ENCODE data around the gene PRSS2. TPM values are rescaled to one million over a fixed set of nuclear protein-coding genes. Genes with fewer than 3 reads are reported as not detected.

Gene PRSS2
- total RNA-seq, 1 donor from 2014 or later: not detected

DNA sequence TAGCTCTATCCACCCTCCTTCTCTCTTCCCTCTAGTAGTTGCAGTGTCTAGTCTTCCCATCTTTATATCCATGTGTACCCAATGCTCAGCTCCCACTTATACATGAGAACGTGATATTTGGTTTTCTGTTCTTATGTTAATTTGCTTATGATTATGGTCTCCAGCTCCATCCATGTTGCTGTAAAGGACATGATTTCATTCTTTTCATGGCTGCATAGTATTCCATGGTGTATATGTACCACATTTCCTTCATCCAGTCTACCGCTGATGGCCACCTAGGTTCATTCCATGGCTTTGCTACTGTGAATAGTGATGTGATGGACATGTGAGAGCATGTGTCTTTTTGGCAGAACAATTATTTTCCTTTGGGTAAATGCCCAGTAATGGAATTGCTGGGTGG lies 6.5 kb downstream of the PRSS2 start:
- DNase-seq: no peak
- intact Hi-C loops (cut with micrococcal nuclease): no loop called here
- H3K4me3 ChIP-seq: no peak overlapping the region
- no peaks in the 10 kb centered on the region for H3K36me3 ChIP-seq
- peaks cover 7% of the 10 kb centered on the region for H3K27me3 ChIP-seq (ENCODE audit: low read depth)
- no peaks in the 10 kb centered on the region for H3K4me1 ChIP-seq
- no peak for TF ChIP-seq CTCF (IDR thresholded peaks at IDR 0.05; ENCODE audit: borderline replicate concordance)
- H3K9me3 ChIP-seq (replicated peaks): no peaks in the 10 kb centered on the region
- no peak overlapping the region for H3K27ac ChIP-seq (replicated peaks)

GRCh38 chr7:142782922-142783900 lies 12.4 kb downstream of the PRSS2 start:
- peak; percentile 85 for DNase-seq
- Histone ChIP-seq H3K9me3 (replicated peaks) (no peaks in the 10 kb centered on the region), H3K27ac (replicated peaks) (no peak overlapping the region), H3K4me3 (peak overlapping the region; percentile 59), H3K36me3 (no peaks in the 10 kb centered on the region), H3K27me3 (ENCODE audit: low read depth) (peaks cover 48% of the 10 kb centered on the region), H3K4me1 (peaks cover 5% of the 10 kb centered on the region)
- peak; percentile 91 for TF ChIP-seq CTCF (IDR thresholded peaks at IDR 0.05; ENCODE audit: borderline replicate concordance)
- intact Hi-C loops (cut with micrococcal nuclease): loop anchor here (5.0 kb wide), 1 partner anchor 71 kb away; no protein-coding TSS in a partner anchor

GRCh38 chr7:142784096-142784495 lies 13.3 kb downstream of the PRSS2 start:
- intact Hi-C loops (cut with micrococcal nuclease): loop anchor here (5.0 kb wide), 1 partner anchor 72 kb away; no protein-coding TSS in a partner anchor

GRCh38 chr7:142784716-142785115 lies 13.9 kb downstream of the PRSS2 start:
- H3K27ac ChIP-seq (replicated peaks): no peak overlapping the region
- intact Hi-C loops (cut with micrococcal nuclease): loop anchor here (5.0 kb wide), 1 partner anchor 72 kb away; no protein-coding TSS in a partner anchor
- peaks cover 63% of the 10 kb centered on the region for H3K27me3 ChIP-seq (ENCODE audit: low read depth)
- no peak overlapping the region for H3K4me3 ChIP-seq
- no peaks in the 10 kb centered on the region for H3K9me3 ChIP-seq (replicated peaks)
- TF ChIP-seq CTCF (IDR thresholded peaks at IDR 0.05; ENCODE audit: borderline replicate concordance): no peak
- no peaks in the 10 kb centered on the region for H3K36me3 ChIP-seq
- peaks cover 5% of the 10 kb centered on the region for H3K4me1 ChIP-seq
- DNase-seq: no peak

More at GRCh38 chr7:142784096-142784495, 13.3 kb downstream of the PRSS2 start:
- no peaks in the 10 kb centered on the region for H3K36me3 ChIP-seq
- TF ChIP-seq CTCF (IDR thresholded peaks at IDR 0.05; ENCODE audit: borderline replicate concordance): no peak
- H3K9me3 ChIP-seq (replicated peaks): no peaks in the 10 kb centered on the region
- H3K4me3 ChIP-seq: no peak overlapping the region
- no peak overlapping the region for H3K27ac ChIP-seq (replicated peaks)
- DNase-seq: no peak
- peaks cover 5% of the 10 kb centered on the region for H3K4me1 ChIP-seq
- peaks cover 57% of the 10 kb centered on the region for H3K27me3 ChIP-seq (ENCODE audit: low read depth)

- Histone ChIP-seq H3K9me3 (replicated peaks) (no peaks in the 10 kb centered on the region), H3K4me1 (peaks cover 5% of the 10 kb centered on the region), H3K27me3 (ENCODE audit: low read depth) (peaks cover 74% of the 10 kb centered on the region), H3K4me3 (no peak overlapping the region), H3K27ac (replicated peaks) (no peak overlapping the region), H3K36me3 (no peaks in the 10 kb centered on the region)
- TF ChIP-seq CTCF (IDR thresholded peaks at IDR 0.05; ENCODE audit: borderline replicate concordance): no peak
- no peak for DNase-seq
- intact Hi-C loops (cut with micrococcal nuclease): no loop called here
Observed at GRCh38 chr7:142785841-142786250, 15.1 kb downstream of the PRSS2 start.
